Cardiac muscle cell (in vitro differentiated cells and primary cell): ENCODE measurements around the gene FAM156B. TPM values are rescaled to one million over a fixed set of nuclear protein-coding genes. Genes with fewer than 3 reads are reported as not detected.
A peak's percentile ranks its signal among the peaks of the same experiment; 100 is the strongest.
"Not testable (repeated sequence)": the region's sequence is repeated elsewhere in the genome, so short reads cannot be mapped to it uniquely, and the experiment has no call there.

Experiments
- DNase-seq, 2 donors: peaks; one replicate each; pipeline versions ENCODE4 v3.0.0 to v3.0.0-alpha.2; 2010 to 2017; ENCODE audit warnings: low read depth in 1 of 2, low spot score in 1 of 2
- H3K27ac ChIP-seq: fragments of 200-600 bp; sonication (generic); 2 replicates; pipeline ENCODE4 v1.5.1; 2016
- H3K27me3 ChIP-seq: fragments of 200-600 bp; sonication (generic); 2 replicates; pipeline ENCODE4 v1.6.0; 2016; ENCODE audit warnings: control low read depth
- H3K36me3 ChIP-seq: fragments of 200-600 bp; sonication (generic); 2 replicates; pipeline ENCODE4 v1.5.1; 2016; ENCODE audit warnings: control low read depth
- H3K4me1 ChIP-seq: fragments of 200-600 bp; sonication (generic); 2 replicates; pipeline ENCODE4 v1.8.1; 2017; ENCODE audit warnings: low read depth, mild to moderate bottlenecking, mixed run types
- H3K4me3 ChIP-seq: fragments of 200-600 bp; sonication (generic); 2 replicates; pipeline ENCODE4 v1.5.1; 2016; ENCODE audit warnings: mild to moderate bottlenecking
- H3K9me3 ChIP-seq: fragments of 200-600 bp; sonication (generic); 2 replicates; pipeline ENCODE4 v1.5.1; 2017; ENCODE audit warnings: low read depth, mild to moderate bottlenecking, control low read depth
- polyA plus RNA-seq: library from polyadenylated mRNA; unstranded; fragments of >200 nt; fragmentation: Nextera tagmentation; extraction: Ambion mirVana; gene quantifications from 2 replicates; pipeline ENCODE4 v1.2.1, GENCODE V29; 2016
- total RNA-seq: library from RNA; depleted of rRNA; stranded (reverse); fragments of >200 nt; gene quantifications from 2 replicates; pipeline ENCODE4 v1.2.3, GENCODE V29; 2016
- TF ChIP-seq, protein P1 (sequence below): IDR thresholded peaks from 2 replicates; pipeline ENCODE4 v1.5.1; 2012; ENCODE audit warnings: low read depth, mild to moderate bottlenecking, low read length

The FAM156B gene
- total and polyA plus RNA-seq, 2 experiments from 2014 or later, result 32.9 TPM

DNA sequence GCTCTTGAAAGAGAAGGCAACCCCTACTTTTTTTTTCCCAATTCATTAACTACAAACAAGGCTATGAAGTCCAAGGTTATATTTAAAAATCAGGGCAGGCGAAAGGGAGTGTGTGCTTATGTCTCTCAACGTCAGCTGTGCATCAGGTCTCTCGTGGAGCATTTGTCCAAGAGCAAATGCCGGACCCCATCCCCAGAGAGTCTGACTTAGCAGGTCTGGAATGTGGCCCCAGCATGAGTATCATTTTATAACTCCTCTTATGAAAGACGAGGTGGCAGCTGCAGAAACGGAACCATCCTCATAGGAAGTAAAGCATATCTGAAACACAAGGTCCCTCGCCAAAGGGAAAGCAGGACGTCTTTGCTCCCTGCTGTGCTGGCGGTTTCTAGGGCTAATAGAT, 16.6 kb downstream of the FAM156B start:
- not testable (repeated sequence) for H3K4me3 ChIP-seq, H3K27me3 ChIP-seq, H3K9me3 ChIP-seq, H3K36me3 ChIP-seq, DNase-seq, H3K4me1 ChIP-seq, H3K27ac ChIP-seq

DNA sequence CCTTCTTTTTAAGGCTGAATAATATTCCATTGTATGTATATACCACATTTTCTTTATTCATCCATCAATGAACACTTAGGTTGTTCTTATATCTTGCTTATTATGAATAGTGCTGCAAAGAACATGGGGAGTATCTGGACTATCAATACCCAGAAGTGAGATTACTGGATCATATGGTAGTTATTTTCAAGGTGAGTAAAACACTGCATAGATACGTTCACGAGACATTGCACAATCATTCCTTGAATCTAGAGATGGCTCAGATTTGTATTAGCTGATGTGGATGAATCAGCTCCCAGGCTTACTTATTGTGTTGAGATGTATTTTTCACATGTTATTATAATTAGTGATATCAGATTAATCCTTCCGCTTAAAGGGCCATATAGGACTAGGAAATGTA, 17.6 kb downstream of the FAM156B start:
- not testable (repeated sequence) for H3K4me3 ChIP-seq, H3K9me3 ChIP-seq, H3K27ac ChIP-seq, H3K27me3 ChIP-seq, H3K36me3 ChIP-seq, DNase-seq, H3K4me1 ChIP-seq

DNA sequence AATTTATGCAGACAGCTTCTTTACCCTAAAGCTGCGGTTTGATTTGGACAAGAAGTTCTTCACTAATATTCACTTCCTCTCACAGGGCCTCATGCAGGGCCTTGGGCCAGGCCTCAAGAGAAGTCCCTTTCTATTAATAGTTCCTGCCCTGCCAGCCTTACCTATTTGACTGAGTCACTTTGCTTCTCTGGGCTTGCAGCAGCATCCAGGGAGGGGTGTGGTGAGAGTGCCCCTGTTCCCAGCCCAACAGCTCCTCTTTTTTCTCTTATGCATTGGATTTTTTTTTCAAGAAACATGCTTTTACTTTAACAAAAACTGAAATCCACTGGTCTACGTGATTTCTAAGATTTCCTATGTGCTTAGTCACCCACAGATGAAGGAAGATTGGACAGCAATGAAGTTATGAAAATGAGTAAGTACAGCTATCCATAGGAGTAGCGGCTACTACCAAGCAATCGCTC, 26.7 kb downstream of the FAM156B start:
- Histone ChIP-seq H3K27ac (peak overlapping the region; percentile 91), H3K36me3 (no peaks in the 10 kb centered on the region), H3K4me1 (peaks cover 7% of the 10 kb centered on the region), H3K4me3 (no peak overlapping the region), H3K9me3 (no peaks in the 10 kb centered on the region), H3K27me3 (no peaks in the 10 kb centered on the region)
- TF ChIP-seq, protein P1, sequence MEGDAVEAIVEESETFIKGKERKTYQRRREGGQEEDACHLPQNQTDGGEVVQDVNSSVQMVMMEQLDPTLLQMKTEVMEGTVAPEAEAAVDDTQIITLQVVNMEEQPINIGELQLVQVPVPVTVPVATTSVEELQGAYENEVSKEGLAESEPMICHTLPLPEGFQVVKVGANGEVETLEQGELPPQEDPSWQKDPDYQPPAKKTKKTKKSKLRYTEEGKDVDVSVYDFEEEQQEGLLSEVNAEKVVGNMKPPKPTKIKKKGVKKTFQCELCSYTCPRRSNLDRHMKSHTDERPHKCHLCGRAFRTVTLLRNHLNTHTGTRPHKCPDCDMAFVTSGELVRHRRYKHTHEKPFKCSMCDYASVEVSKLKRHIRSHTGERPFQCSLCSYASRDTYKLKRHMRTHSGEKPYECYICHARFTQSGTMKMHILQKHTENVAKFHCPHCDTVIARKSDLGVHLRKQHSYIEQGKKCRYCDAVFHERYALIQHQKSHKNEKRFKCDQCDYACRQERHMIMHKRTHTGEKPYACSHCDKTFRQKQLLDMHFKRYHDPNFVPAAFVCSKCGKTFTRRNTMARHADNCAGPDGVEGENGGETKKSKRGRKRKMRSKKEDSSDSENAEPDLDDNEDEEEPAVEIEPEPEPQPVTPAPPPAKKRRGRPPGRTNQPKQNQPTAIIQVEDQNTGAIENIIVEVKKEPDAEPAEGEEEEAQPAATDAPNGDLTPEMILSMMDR, result no peak
- DNase-seq, result peak; percentile 38 to 57

DNA sequence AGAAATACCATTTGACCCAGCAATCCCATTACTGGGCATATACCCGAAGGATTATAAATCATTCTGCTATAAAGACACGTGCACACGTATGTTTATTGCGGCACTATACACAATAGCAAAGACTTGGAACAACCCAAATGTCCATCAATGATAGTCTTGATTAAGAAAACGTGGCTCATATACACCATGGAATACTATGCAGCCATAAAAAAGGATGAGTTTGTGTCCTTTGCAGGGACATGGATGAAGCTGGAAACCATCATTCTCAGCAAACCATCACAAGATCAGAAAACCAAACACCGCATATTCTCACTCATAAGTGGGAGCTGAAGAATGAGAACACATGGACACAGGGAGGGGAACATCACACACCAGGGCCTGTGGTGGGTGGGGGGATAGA, 33.1 kb downstream of the FAM156B start:
- H3K36me3 ChIP-seq, H3K27me3 ChIP-seq, H3K4me3 ChIP-seq, H3K4me1 ChIP-seq, H3K9me3 ChIP-seq, DNase-seq, H3K27ac ChIP-seq: not testable (repeated sequence)

DNA sequence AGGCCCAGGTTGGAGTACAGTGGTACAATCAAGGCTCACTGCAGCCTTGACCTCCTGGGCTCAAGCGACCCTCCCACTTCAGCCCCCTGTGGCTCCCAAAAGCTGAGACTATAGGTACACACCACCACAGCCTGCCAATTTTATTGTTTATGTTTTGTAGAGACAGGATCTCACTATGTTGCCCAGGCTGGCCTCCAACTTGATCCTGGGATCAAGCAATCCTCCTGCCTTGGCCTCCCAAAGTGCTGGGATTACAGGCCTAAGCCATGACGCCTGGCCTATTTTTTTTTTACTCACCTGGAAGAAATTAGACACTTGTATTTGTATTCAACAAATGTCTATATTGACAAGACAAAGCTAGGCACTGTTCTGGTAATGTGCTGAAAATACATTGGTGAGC, 36.1 kb downstream of the FAM156B start:
- TF ChIP-seq, protein P1, result no peak
- no peaks in the 10 kb centered on the region for H3K27me3 ChIP-seq
- no peaks in the 10 kb centered on the region for H3K9me3 ChIP-seq
- no peak overlapping the region for H3K4me3 ChIP-seq
- no peaks in the 10 kb centered on the region for H3K36me3 ChIP-seq
- H3K4me1 ChIP-seq, result no peaks in the 10 kb centered on the region
- no peak overlapping the region for H3K27ac ChIP-seq
- no peak for DNase-seq

DNA sequence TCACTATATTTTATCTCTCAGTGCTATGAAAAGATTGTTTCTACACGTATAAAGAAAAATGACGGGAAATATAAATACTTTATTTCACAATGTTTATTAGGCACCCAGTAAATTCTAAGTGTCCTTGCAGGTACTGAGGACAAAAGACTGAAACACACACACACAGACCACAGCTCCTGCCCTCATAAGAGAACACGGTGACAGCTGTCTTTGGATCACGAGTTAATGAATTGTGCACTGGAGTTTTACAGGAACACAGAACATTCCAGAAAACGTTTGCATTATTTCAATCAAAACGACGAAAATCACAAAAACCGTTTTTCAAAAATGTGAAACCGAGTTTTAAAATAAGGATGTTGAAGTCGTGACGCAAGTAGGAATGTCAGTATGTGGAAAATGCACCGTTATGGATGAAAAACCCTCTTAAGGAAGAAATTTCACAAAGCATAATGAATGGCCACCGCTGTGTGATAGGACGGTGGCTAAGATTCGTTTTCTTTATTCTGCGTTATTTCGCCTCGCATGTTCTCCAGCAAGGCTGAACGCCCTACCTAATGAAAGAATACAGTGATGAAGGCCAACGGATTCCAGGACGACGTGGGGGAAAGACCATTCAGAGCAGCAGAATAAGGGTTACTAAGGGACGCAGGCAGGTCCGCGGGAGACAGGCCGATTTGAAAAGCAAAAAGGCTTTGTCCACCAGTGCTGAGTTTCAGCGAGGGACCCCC, 37.0 kb downstream of the FAM156B start:
- Histone ChIP-seq H3K4me1 (no peaks in the 10 kb centered on the region), H3K27ac (peak overlapping the region; percentile 96), H3K36me3 (no peaks in the 10 kb centered on the region), H3K27me3 (no peaks in the 10 kb centered on the region), H3K9me3 (no peaks in the 10 kb centered on the region), H3K4me3 (peak overlapping the region; percentile 68)
- peak in 1 of 2 donors; percentile 0 for DNase-seq
- TF ChIP-seq, protein P1, result no peak

DNA sequence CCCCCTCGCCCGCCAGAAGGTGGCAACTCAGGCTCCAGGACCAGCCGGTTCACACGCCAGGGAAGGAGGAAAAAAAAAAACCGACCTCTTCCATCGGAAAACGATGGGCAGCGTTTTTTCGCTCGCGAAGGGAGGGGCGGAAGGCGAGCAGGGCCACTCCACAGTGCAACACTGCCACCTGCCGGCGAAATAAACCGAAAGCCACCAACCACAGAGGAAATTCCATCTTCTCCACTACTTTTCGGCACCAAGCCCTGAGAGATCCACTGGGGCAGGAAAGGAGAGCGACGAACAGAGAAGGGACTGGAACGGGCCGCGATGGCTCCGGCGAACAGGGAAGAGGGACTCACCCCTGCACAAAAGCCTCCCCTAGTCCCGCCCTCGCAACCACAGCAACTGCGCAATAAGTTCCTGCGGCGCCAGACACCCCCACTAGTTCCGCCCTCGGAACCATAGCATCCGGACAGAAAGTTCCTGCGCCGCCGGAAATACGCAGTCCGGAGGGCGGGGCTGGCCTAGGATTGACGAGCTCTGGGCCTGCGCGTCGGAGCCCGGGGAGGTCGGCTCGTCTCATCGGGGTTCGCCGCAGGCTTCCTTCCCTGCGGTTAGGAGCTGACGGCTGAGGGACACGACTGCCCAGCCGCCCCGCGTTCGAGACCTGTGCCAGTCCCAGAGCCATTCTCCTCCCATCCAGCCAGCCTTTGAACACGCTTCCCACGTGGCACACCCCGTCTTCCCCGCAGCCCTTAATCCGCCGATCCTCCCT, 37.8 kb downstream of the FAM156B start:
- peak overlapping the region; percentile 96 for H3K27ac ChIP-seq
- H3K4me3 ChIP-seq, result peak overlapping the region; percentile 68
- TF ChIP-seq, protein P1, result peak; percentile 64
- H3K4me1 ChIP-seq, result no peaks in the 10 kb centered on the region
- no peaks in the 10 kb centered on the region for H3K9me3 ChIP-seq
- peak; percentile 89 to 96 for DNase-seq
- H3K36me3 ChIP-seq, result no peaks in the 10 kb centered on the region
- H3K27me3 ChIP-seq, result no peaks in the 10 kb centered on the region

DNA sequence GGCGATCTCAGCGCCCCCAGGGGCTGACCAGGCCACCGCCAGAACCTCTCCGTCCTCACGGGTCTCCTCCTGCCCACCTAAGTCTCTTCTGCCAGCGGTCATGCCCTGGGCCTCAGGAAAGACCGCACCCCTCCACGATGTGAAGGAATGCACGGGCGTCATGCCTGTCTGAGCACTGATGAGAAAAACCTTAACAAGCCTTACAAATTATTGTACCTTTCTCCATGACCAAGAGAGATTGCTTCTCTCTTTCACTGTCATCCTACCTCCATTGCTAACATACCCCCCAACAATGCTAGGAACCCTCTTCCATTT, 38.3 kb downstream of the FAM156B start:
- H3K36me3 ChIP-seq, H3K27me3 ChIP-seq, DNase-seq, H3K4me1 ChIP-seq, H3K9me3 ChIP-seq: not testable (repeated sequence)
- Histone ChIP-seq H3K27ac (peak overlapping the region; percentile 96), H3K4me3 (peak overlapping the region; percentile 68)

DNA sequence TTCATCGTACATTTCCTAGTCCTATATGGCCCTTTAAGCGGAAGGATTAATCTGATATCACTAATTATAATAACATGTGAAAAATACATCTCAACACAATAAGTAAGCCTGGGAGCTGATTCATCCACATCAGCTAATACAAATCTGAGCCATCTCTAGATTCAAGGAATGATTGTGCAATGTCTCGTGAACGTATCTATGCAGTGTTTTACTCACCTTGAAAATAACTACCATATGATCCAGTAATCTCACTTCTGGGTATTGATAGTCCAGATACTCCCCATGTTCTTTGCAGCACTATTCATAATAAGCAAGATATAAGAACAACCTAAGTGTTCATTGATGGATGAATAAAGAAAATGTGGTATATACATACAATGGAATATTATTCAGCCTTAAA, 43.6 kb downstream of the FAM156B start:
- not testable (repeated sequence) for H3K27ac ChIP-seq, H3K36me3 ChIP-seq, H3K4me1 ChIP-seq, H3K4me3 ChIP-seq, H3K27me3 ChIP-seq, DNase-seq, H3K9me3 ChIP-seq

DNA sequence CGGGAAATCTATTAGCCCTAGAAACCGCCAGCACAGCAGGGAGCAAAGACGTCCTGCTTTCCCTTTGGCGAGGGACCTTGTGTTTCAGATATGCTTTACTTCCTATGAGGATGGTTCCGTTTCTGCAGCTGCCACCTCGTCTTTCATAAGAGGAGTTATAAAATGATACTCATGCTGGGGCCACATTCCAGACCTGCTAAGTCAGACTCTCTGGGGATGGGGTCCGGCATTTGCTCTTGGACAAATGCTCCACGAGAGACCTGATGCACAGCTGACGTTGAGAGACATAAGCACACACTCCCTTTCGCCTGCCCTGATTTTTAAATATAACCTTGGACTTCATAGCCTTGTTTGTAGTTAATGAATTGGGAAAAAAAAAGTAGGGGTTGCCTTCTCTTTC, 44.6 kb downstream of the FAM156B start:
- not testable (repeated sequence) for H3K36me3 ChIP-seq, H3K9me3 ChIP-seq, DNase-seq, H3K4me3 ChIP-seq, H3K27me3 ChIP-seq, H3K27ac ChIP-seq, H3K4me1 ChIP-seq
